OCI-LY1 (cell line): ENCODE results near the gene TMEM59.

Experiments
- CTCF ChIP-seq: fragments of 200-600 bp; sonication (generic), shearing (Covaris generic); IDR thresholded peaks from 2 replicates; pipeline ENCODE4 v1.5.1; 2017; ENCODE audit warnings: mild to moderate bottlenecking, antibody characterized with exemption, low read length, moderate library complexity, mixed read lengths
- EZH2 ChIP-seq: fragments of 200-600 bp; sonication (generic), shearing (Covaris generic); IDR thresholded peaks from 2 replicates; pipeline ENCODE4 v1.8.0; 2017; ENCODE audit warnings: borderline replicate concordance, mixed run types, mild to moderate bottlenecking, antibody characterized with exemption, low read length, moderate library complexity, mixed read lengths

GRCh38 chr1:54027848-54028247 lies 25.2 kb downstream of the TMEM59 start:
- TF ChIP-seq CTCF, result no peak
- TF ChIP-seq EZH2, result no peak
